Ascending aorta (tissue), 2 donors: Measurements from ENCODE around the gene PRKAR1B. TPM values are rescaled to one million over a fixed set of nuclear protein-coding genes. Genes with fewer than 3 reads are reported as not detected.

Experiments used
- DNase-seq, 2 donors: peaks; one replicate each; pipeline ENCODE4 v3.0.0-alpha.2; 2019; ENCODE audit warnings: low spot score in 2 of 2
- H3K27ac ChIP-seq, 2 donors: fragments of 200-600 bp; sonication (generic); one replicate each; pipeline ENCODE4 v1.5.1; 2016 to 2017; ENCODE audit warnings: mild to moderate bottlenecking in 1 of 2
- H3K27me3 ChIP-seq: fragments of 200-600 bp; sonication (generic); one replicate; pipeline ENCODE4 v1.5.1; 2017
- H3K36me3 ChIP-seq, 2 donors: fragments of 200-600 bp; sonication (generic); one replicate each; pipeline ENCODE4 v1.5.1; 2016
- H3K4me1 ChIP-seq, 2 donors: fragments of 200-600 bp; sonication (generic); one replicate each; pipeline ENCODE4 v1.5.1; 2016 to 2017; ENCODE audit warnings: mild to moderate bottlenecking in 1 of 2
- H3K4me3 ChIP-seq, 2 donors: fragments of 200-600 bp; sonication (generic); one replicate each; pipeline ENCODE4 v1.5.1; 2016 to 2017; ENCODE audit warnings: mild to moderate bottlenecking in 1 of 2
- H3K9me3 ChIP-seq, 2 donors: fragments of 200-600 bp; sonication (generic); one replicate each; pipeline ENCODE4 v1.5.1; 2016
- CTCF ChIP-seq, 3 experiments: fragments of 200-600 bp in 2 of 3; fragments of 450-650 bp in 1 of 3; sonication (generic) in 2 of 3; IDR thresholded peaks; one replicate each; pipeline ENCODE4 v1.5.1; 2016 to 2019; ENCODE audit warnings: antibody characterized with exemption in 3 of 3, mild to moderate bottlenecking in 1 of 3, moderate library complexity in 1 of 3
- intact Hi-C: fragments of 100-400 bp; cut with DNase I; formaldehyde crosslinking; loops from one replicate; pipeline ENCODE4 v1.15.1; 2023
- total RNA-seq: library from RNA; depleted of rRNA; stranded (reverse); fragments of >200 nt; gene quantifications from one replicate; pipeline ENCODE4 v1.1.0, GENCODE V29; 2016

The PRKAR1B gene
- total RNA-seq, 1 donor from 2014 or later, result 13.0 TPM

GRCh38 chr7:713488-714230 lies 13.4 kb downstream of the PRKAR1B start:
- TF ChIP-seq CTCF (IDR thresholded peaks at IDR 0.05), result no peak
- DNase-seq, result no peak

GRCh38 chr7:713139-713457 lies 14.0 kb downstream of the PRKAR1B start:
- no peak overlapping the region for H3K27ac ChIP-seq
- intact Hi-C loops, result no loop called here
- H3K4me3 ChIP-seq, result peak overlapping the region in 1 of 2 donors; percentile 70
- no peaks in the 10 kb centered on the region for H3K27me3 ChIP-seq
- no peak for TF ChIP-seq CTCF (IDR thresholded peaks at IDR 0.05)
- peaks cover 0 to 2% of the 10 kb centered on the region in 2 donors for H3K4me1 ChIP-seq
- DNase-seq, result no peak
- H3K9me3 ChIP-seq, result no peaks in the 10 kb centered on the region
- no peaks in the 10 kb centered on the region for H3K36me3 ChIP-seq

More at GRCh38 chr7:713488-714230, 13.4 kb downstream of the PRKAR1B start:
- no peaks in the 10 kb centered on the region for H3K36me3 ChIP-seq
- H3K4me3 ChIP-seq, result no peak overlapping the region
- peaks cover 0 to 2% of the 10 kb centered on the region in 2 donors for H3K4me1 ChIP-seq
- H3K9me3 ChIP-seq, result no peaks in the 10 kb centered on the region
- H3K27ac ChIP-seq, result no peak overlapping the region
- H3K27me3 ChIP-seq, result no peaks in the 10 kb centered on the region
- intact Hi-C loops, result no loop called here

GRCh38 chr7:712381-713138 lies 14.5 kb downstream of the PRKAR1B start:
- no peaks in the 10 kb centered on the region for H3K27me3 ChIP-seq
- H3K27ac ChIP-seq, result no peak overlapping the region
- H3K36me3 ChIP-seq, result no peaks in the 10 kb centered on the region
- intact Hi-C loops, result no loop called here
- no peak for DNase-seq
- no peak for TF ChIP-seq CTCF (IDR thresholded peaks at IDR 0.05)
- H3K4me1 ChIP-seq, result peaks cover 0 to 2% of the 10 kb centered on the region in 2 donors
- peak overlapping the region; percentile 64 to 70 for H3K4me3 ChIP-seq
- no peaks in the 10 kb centered on the region for H3K9me3 ChIP-seq

GRCh38 chr7:711922-712380 lies 15.1 kb downstream of the PRKAR1B start:
- Histone ChIP-seq H3K27me3 (no peaks in the 10 kb centered on the region), H3K4me1 (peaks cover 0 to 2% of the 10 kb centered on the region in 2 donors), H3K9me3 (no peaks in the 10 kb centered on the region), H3K27ac (no peak overlapping the region), H3K4me3 (peak overlapping the region; percentile 64 to 70), H3K36me3 (no peaks in the 10 kb centered on the region)
- intact Hi-C loops, result no loop called here
- no peak for TF ChIP-seq CTCF (IDR thresholded peaks at IDR 0.05)
- peak in 1 of 2 donors; percentile 57 for DNase-seq

GRCh38 chr7:711093-711921 lies 15.8 kb downstream of the PRKAR1B start:
- Histone ChIP-seq H3K27ac (no peak overlapping the region), H3K4me3 (peak overlapping the region; percentile 64 to 70), H3K27me3 (no peaks in the 10 kb centered on the region), H3K36me3 (no peaks in the 10 kb centered on the region), H3K9me3 (no peaks in the 10 kb centered on the region), H3K4me1 (peaks cover 0 to 2% of the 10 kb centered on the region in 2 donors)
- intact Hi-C loops, result no loop called here
- TF ChIP-seq CTCF (IDR thresholded peaks at IDR 0.05), result no peak
- DNase-seq, result no peak
